ENCODE data around the gene DAPK1. TPM values are rescaled to one million over a fixed set of nuclear protein-coding genes. Genes with fewer than 3 reads are reported as not detected.
"Not testable (repeated sequence)": the region's sequence is repeated elsewhere in the genome, so short reads cannot be mapped to it uniquely, and the experiment has no call there.

The DAPK1 gene
- total RNA-seq, 2 experiments from 2014 or later = 1.6 to 1.9 TPM

DNA sequence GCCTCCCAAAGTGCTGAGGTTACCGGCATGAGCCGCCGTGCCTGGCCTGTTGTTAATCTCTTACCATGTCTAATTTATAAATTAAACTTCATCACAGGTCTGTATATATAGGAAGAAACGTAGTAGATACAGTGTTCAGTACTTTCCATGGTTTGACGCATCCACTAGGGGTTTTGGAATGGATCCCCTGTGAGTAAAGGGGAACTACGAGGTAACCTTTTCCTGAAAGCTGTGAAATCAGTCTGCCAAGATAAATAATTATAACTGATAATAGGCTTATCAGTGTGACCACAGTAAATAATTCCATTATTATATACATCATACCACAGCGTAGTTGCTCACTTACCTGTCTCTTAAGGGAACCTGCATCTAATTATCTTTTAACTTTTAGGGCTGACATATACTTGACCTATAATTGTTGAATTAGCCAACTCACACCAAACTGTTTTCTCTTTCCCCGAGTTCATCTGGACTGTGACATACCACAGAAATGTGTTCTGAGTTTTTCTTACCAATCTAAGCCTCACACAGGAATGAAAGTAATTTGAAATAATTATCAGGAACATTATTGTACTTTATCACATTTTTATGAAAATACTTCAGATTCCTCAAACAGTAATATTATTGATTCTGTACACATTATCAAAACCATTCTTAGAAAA, 42.9 kb downstream of the DAPK1 start:
- Mint-ChIP-seq H3K9me3 (no peaks in the 10 kb centered on the region), H3K4me1 (peaks cover 7% of the 10 kb centered on the region), H3K27me3 (peaks cover 4% of the 10 kb centered on the region), H3K27ac (no peak overlapping the region), H3K4me3 (no peak overlapping the region), H3K36me3 (no peaks in the 10 kb centered on the region)
- no peak for DNase-seq

DNA sequence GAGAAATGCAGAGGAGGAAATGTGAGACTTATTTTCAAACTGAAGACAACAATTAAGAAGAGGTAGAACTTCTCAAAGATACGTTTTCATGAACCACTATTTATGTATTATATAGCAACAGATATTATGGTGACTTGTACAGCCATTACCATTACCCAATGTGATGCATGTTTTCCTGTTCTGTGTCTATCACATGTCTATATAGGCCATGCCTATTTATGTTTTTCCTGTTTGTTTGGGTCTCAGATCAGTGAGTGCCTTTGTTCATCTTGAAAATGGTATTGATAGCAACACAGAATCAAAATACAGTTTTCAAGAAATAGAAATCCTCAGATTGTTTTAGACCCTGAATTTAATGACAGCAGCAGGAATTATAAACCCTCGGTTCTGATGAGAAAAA, 44.0 kb downstream of the DAPK1 start:
- Mint-ChIP-seq H3K27me3 (peaks cover 4% of the 10 kb centered on the region), H3K4me3 (no peak overlapping the region), H3K27ac (no peak overlapping the region), H3K4me1 (no peaks in the 10 kb centered on the region), H3K36me3 (no peaks in the 10 kb centered on the region), H3K9me3 (no peaks in the 10 kb centered on the region)
- DNase-seq = no peak

GRCh38 chr9:87542141-87542540, 44.5 kb downstream of the DAPK1 start:
- H3K4me1 Mint-ChIP-seq = no peaks in the 10 kb centered on the region
- H3K36me3 Mint-ChIP-seq = no peaks in the 10 kb centered on the region
- no peak overlapping the region for H3K4me3 Mint-ChIP-seq
- no peak overlapping the region for H3K27ac Mint-ChIP-seq
- H3K27me3 Mint-ChIP-seq = peaks cover 4% of the 10 kb centered on the region
- H3K9me3 Mint-ChIP-seq = no peaks in the 10 kb centered on the region
- DNase-seq = no peak

DNA sequence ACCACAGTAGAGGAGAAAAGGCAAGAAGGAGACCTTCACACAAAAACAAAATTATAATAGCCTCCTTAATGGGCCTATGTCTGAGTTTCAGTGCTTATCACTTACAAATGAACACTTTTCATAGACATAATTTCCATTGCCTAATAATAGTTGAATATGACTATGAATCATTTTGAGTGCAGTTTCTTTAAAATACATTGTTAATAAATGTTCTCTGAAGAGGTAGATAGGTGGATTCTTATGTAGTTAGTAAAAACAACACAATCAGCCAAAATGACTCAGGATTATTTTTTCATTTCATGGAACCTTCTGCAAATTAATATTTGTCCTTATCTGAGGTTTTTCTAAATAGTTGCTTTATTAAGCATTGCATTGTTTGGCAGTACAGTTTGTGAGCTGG, 45.6 kb downstream of the DAPK1 start:
- Mint-ChIP-seq H3K9me3 (no peaks in the 10 kb centered on the region), H3K36me3 (no peaks in the 10 kb centered on the region), H3K27ac (no peak overlapping the region), H3K4me3 (no peak overlapping the region), H3K4me1 (no peaks in the 10 kb centered on the region), H3K27me3 (peaks cover 4% of the 10 kb centered on the region)
- no peak for DNase-seq

DNA sequence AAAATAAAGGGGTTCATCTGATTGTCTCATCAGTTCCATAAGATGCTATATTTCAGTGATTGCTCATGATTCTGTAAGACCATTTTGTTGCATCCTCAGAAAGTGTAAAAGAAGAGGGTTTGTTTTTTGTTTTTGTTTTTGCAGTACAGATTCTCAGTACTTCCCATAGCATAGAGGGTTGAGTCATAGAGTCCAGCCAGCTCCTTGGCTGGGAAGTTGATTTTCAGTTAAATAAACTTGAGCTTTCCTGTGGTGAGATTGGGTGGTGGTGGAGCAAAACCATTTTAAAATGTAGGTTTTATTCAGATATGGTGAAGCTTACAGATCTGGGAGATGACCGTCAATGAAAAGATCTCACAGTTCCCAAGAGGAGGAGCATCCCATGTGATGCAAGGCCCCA, 48.2 kb downstream of the DAPK1 start:
- H3K4me3 Mint-ChIP-seq = no peak overlapping the region

DNA sequence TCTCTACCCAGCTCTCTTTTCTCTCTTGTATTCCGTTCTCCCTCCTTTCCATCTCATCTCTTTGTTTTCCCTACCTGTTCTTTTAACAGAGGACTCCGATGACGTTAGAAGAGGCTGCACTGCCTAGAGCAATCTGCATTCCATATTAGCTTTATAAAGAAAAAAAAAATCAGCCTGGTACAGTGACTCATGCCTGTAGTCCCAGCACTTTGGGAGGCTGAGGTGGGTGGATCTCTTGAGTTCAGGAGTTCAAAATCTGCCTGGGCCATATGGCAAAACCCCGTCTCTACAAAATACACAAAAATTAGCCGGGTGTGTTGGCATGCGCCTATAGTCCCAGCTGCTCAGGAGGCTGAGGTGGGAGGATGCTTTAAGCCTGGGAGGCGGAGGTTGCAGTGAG, 49.0 kb downstream of the DAPK1 start:
- no peaks in the 10 kb centered on the region for H3K4me1 Mint-ChIP-seq
- no peak overlapping the region for H3K27ac Mint-ChIP-seq
- H3K4me3 Mint-ChIP-seq = no peak overlapping the region
- H3K9me3 Mint-ChIP-seq = no peaks in the 10 kb centered on the region
- peaks cover 2% of the 10 kb centered on the region for H3K36me3 Mint-ChIP-seq
- H3K27me3 Mint-ChIP-seq = peaks cover 8% of the 10 kb centered on the region
- no peak for DNase-seq

More for the DNA sequence above, 48.2 kb downstream of the DAPK1 start:
- Mint-ChIP-seq H3K27ac (no peak overlapping the region), H3K36me3 (peaks cover 2% of the 10 kb centered on the region), H3K9me3 (no peaks in the 10 kb centered on the region), H3K4me1 (no peaks in the 10 kb centered on the region), H3K27me3 (peaks cover 4% of the 10 kb centered on the region)
- no peak for DNase-seq

DNA sequence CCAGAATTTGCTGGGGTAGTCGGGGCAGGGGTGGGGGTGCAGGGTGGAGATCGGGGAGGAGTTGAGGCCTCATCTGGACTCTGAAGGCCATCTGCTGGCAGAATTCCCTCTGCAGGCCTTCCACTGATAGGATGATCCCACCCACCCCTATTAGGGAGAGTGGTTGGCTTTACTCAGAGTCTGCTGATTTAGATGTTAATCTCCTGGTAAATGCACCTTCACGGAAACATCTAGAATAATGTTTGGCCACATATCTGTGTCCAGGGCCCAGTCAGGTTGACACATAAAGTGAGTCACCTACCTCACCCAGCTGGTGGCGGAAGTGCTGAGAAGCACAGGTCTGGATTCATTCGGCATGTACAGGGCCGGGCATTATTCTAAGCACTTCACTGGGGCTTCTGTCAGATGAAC, 50.0 kb downstream of the DAPK1 start:
- Mint-ChIP-seq H3K36me3 (peaks cover 2% of the 10 kb centered on the region), H3K9me3 (no peaks in the 10 kb centered on the region), H3K4me3 (no peak overlapping the region), H3K4me1 (no peaks in the 10 kb centered on the region), H3K27me3 (peaks cover 8% of the 10 kb centered on the region), H3K27ac (no peak overlapping the region)
- DNase-seq = no peak

DNA sequence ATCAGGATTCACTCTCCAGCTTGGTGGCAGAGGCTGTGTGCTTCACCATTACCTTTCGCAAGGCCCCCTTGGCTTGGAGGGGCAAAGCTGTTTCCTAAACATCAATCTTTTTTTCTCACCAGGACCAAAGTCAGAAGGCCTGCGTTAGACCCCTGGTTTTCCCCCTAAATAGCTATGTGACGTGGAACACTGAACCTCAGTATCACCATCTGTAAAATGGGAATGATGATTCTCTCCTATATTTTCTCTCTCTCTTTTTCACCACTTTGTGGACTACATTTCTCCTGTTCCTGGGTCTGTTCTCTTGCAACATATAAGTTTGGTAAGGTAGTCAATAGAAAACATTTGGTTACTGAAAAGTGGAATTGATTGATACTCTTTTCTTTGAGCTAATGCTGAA, 50.5 kb downstream of the DAPK1 start:
- Mint-ChIP-seq H3K27me3 (peaks cover 8% of the 10 kb centered on the region), H3K27ac (no peak overlapping the region), H3K4me1 (no peaks in the 10 kb centered on the region), H3K9me3 (no peaks in the 10 kb centered on the region), H3K36me3 (peaks cover 2% of the 10 kb centered on the region), H3K4me3 (no peak overlapping the region)
- no peak for DNase-seq

- H3K36me3 Mint-ChIP-seq, H3K4me3 Mint-ChIP-seq, DNase-seq, H3K27me3 Mint-ChIP-seq, H3K4me1 Mint-ChIP-seq, H3K27ac Mint-ChIP-seq, H3K9me3 Mint-ChIP-seq: not testable (repeated sequence)
Observed at GRCh38 chr9:87549088-87549487, 51.4 kb downstream of the DAPK1 start.

- peaks cover 8% of the 10 kb centered on the region for H3K27me3 Mint-ChIP-seq
- no peaks in the 10 kb centered on the region for H3K4me1 Mint-ChIP-seq
- no peak overlapping the region for H3K27ac Mint-ChIP-seq
- H3K9me3 Mint-ChIP-seq = no peaks in the 10 kb centered on the region
- H3K36me3 Mint-ChIP-seq = peaks cover 2% of the 10 kb centered on the region
- no peak overlapping the region for H3K4me3 Mint-ChIP-seq
- no peak for DNase-seq
Observed at GRCh38 chr9:87549791-87550190, 52.1 kb downstream of the DAPK1 start.

DNA sequence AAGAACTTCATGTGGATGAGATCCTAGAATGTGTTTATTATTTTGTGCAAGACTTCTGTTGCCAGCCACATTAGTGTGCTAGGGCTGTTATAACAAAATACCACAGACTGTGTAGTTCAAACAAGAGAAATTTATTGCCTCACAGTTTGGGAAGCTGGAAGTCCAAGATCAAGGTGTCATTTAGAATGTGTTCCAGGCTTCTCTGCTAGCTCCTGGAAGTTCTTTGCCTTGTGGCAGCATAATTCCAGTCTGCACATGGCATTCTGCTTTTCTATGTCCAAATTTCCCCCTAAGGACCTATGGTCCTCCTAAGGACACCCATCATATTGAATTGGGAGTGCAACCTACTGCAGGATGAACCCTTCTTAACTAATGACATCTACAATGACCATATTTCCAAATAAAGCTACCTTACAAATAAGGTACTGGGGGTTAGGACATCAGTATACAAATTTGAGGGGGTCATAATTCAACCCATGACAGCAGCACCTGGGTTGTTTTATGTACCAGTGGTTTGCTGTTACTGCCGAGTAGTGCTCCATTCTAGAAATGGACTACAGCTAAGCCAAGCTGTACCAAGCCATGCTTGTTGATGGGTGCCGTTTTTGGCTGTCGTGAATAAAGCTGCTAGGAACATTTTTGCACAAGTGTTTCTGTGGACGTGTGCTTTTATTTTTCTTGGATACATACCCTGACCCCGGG, 52.7 kb downstream of the DAPK1 start:
- Mint-ChIP-seq H3K4me3 (no peak overlapping the region), H3K27me3 (peaks cover 4% of the 10 kb centered on the region), H3K9me3 (no peaks in the 10 kb centered on the region), H3K4me1 (no peaks in the 10 kb centered on the region), H3K36me3 (peaks cover 2% of the 10 kb centered on the region), H3K27ac (no peak overlapping the region)
- DNase-seq = no peak

DNA sequence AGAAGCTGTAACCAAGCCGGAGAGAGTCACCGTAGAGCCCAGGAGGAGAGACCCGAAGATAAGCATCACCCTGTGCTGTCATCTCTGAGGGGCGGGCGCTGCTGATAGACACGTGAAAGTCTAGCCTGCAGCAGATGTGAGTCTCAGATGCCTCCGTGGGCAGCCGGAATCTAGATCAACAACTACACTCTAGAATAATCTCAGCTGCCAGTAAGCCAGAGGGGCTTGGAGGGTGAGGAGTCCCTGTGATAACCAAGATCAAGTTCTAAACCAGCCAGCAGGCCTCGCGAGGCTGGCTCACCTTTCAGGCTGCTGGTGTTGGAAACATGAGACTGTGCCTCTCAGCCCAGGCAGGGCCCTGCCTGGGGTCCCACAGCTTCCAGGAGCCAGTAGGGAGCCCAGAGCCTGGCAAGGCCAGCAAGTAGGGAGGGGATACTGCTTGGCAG, 54.1 kb downstream of the DAPK1 start:
- H3K4me3 Mint-ChIP-seq = no peak overlapping the region
- peaks cover 4% of the 10 kb centered on the region for H3K27me3 Mint-ChIP-seq
- no peak overlapping the region for H3K27ac Mint-ChIP-seq
- no peak for DNase-seq
- H3K4me1 Mint-ChIP-seq = peaks cover 2% of the 10 kb centered on the region
- H3K36me3 Mint-ChIP-seq = peaks cover 2% of the 10 kb centered on the region
- H3K9me3 Mint-ChIP-seq = no peaks in the 10 kb centered on the region

DNA sequence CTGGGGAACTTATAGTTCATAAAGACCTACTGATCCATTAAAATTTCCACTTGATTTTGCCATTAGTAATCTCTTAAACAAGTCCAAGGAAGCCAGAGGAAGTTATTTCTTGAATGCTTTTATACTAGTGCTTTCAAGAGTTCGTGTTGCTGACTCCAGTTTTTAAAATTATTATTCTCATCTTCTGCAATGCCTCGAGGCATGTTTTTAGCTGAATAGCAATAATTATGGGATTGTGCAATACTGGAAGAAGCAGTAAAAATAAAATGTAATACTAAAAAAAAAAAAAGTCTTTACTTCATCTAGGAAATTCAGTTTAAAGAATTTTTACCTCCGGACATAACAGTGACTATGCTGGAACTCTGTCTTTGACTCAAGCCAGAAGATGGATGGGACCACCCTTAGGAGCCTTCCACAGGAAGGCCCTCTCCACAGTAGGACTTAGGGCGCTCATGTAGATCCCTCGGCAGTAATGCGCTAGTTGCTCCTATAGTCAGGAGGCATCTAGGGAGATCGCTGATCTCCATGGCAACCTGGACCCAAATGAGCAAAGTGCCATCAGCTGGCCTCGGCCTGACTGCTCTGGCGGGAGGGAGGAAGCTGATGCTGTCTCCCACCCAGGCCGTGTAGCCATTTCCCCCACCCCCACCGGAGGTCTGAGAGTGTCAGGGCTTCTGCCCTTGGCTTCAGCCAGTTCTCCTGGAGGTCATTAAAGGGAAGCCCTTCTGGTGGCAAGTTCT, 56.7 kb downstream of the DAPK1 start:
- no peak overlapping the region for H3K4me3 Mint-ChIP-seq
- H3K9me3 Mint-ChIP-seq = no peaks in the 10 kb centered on the region
- H3K4me1 Mint-ChIP-seq = peaks cover 2% of the 10 kb centered on the region
- H3K36me3 Mint-ChIP-seq = no peaks in the 10 kb centered on the region
- H3K27me3 Mint-ChIP-seq = peaks cover 4% of the 10 kb centered on the region
- H3K27ac Mint-ChIP-seq = no peak overlapping the region
- no peak for DNase-seq

- H3K36me3 Mint-ChIP-seq = no peaks in the 10 kb centered on the region
- H3K9me3 Mint-ChIP-seq = no peaks in the 10 kb centered on the region
- no peak for DNase-seq
- H3K4me3 Mint-ChIP-seq = no peak overlapping the region
- no peak overlapping the region for H3K27ac Mint-ChIP-seq
- peaks cover 2% of the 10 kb centered on the region for H3K4me1 Mint-ChIP-seq
- peaks cover 4% of the 10 kb centered on the region for H3K27me3 Mint-ChIP-seq
Observed at GRCh38 chr9:87554976-87555375, 57.3 kb downstream of the DAPK1 start.

DNA sequence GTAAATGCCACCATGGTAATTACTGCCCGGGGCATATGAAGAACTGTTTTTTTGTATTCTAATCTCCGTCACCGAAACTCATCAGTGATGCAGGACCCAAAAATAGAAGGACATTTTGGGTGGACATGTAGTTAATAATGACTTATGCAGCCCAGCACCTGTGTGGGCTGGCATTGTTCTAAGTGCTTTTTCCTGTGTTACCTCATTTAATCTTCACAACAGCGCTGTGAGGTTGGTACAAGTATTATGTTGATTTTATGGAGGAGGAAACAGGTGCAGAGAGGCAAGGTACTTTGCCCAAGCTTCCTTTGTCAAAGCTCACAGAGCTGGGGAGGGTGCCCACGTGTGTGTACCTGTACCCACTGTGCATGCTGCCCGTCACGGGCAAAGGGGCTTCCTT, 58.4 kb downstream of the DAPK1 start:
- no peaks in the 10 kb centered on the region for H3K9me3 Mint-ChIP-seq

More for the DNA sequence above, 58.4 kb downstream of the DAPK1 start:
- no peaks in the 10 kb centered on the region for H3K36me3 Mint-ChIP-seq
- H3K27me3 Mint-ChIP-seq = peaks cover 4% of the 10 kb centered on the region
- H3K4me1 Mint-ChIP-seq = peaks cover 2% of the 10 kb centered on the region
- DNase-seq = no peak
- no peak overlapping the region for H3K4me3 Mint-ChIP-seq
- no peak overlapping the region for H3K27ac Mint-ChIP-seq
